Esophagus squamous epithelium (tissue), 5 donors: ENCODE measurements around the gene ACSL4. TPM values are rescaled to one million over a fixed set of nuclear protein-coding genes. Genes with fewer than 3 reads are reported as not detected.

Experiments
- DNase-seq: peaks from one replicate; lab custom pipeline; 2025; lab: John Stamatoyannopoulos, UW
- H3K27ac ChIP-seq, 4 donors: fragments of 200-600 bp; sonication (generic); one replicate each; pipeline ENCODE4 v1.5.1; 2016 to 2019; ENCODE audit warnings: mild to moderate bottlenecking in 1 of 4
- H3K27me3 ChIP-seq, 4 donors: fragments of 200-600 bp; sonication (generic); 1 replicate in 3 of 4; 2 replicates in 1 of 4; pipeline versions ENCODE4 v1.5.1 to v1.6.0; 2017 to 2021; ENCODE audit warnings: antibody characterized with exemption in 1 of 4
- H3K36me3 ChIP-seq, 3 donors: fragments of 200-600 bp; sonication (generic); one replicate each; pipeline ENCODE4 v1.5.1; 2016 to 2019
- H3K4me1 ChIP-seq, 3 donors: fragments of 200-600 bp; sonication (generic); one replicate each; pipeline ENCODE4 v1.5.1; 2017 to 2019
- H3K4me3 ChIP-seq, 4 donors: fragments of 200-600 bp; sonication (generic); 1 replicate in 3 of 4; 2 replicates in 1 of 4; pipeline ENCODE4 v1.5.1; 2016 to 2019; ENCODE audit warnings: mild to moderate bottlenecking in 2 of 4, moderate library complexity in 1 of 4
- H3K9me3 ChIP-seq, 3 donors: fragments of 200-600 bp; sonication (generic); one replicate each; pipeline ENCODE4 v1.5.1; 2016 to 2019
- CTCF ChIP-seq, 6 experiments: fragments of 450-650 bp in 4 of 6; fragments of 200-600 bp in 2 of 6; sonication (generic) in 2 of 6; IDR thresholded peaks; one replicate each; pipeline ENCODE4 v1.5.1; 2016 to 2019; ENCODE audit warnings: antibody characterized with exemption in 6 of 6, mild to moderate bottlenecking in 4 of 6, moderate library complexity in 4 of 6
- POLR2A ChIP-seq, 4 donors: fragments of 450-650 bp; IDR thresholded peaks; one replicate each; pipeline ENCODE4 v1.6.1; 2017; ENCODE audit warnings: antibody characterized with exemption in 4 of 4, mild to moderate bottlenecking in 4 of 4, moderate library complexity in 3 of 4
- WGBS, 2 donors: methylation state at CpG; one replicate each; pipeline ENCODE4 v1.1.5; 2018; 5-methylcytosine and 5-hydroxymethylcytosine counted together
- intact Hi-C: fragments of 100-400 bp; cut with DNase I; formaldehyde crosslinking; loops from one replicate; pipeline ENCODE4 v1.15.0; 2022
- total RNA-seq, 4 donors: library from RNA; depleted of rRNA; stranded (reverse); fragments of >200 nt; gene quantifications; one replicate each; pipeline ENCODE4 v1.1.0, GENCODE V29; 2016
- donor health status: DM: yes; HTN: yes; CAD: no.

ACSL4 gene
- total RNA-seq, 4 donors from 2014 or later: 11.6 to 48.1 (median 33.4) TPM

GRCh38 chrX:109774706-109775105, 41.6 kb upstream of the ACSL4 start:
- TF ChIP-seq POLR2A (IDR thresholded peaks at IDR 0.05) (no peak), CTCF (IDR thresholded peaks at IDR 0.05) (no peak)
- no peak for DNase-seq
- Histone ChIP-seq H3K9me3 (no peaks in the 10 kb centered on the region), H3K4me1 (no peaks in the 10 kb centered on the region), H3K27ac (peak overlapping the region in 1 of 4 donors; percentile 11), H3K27me3 (no peaks in the 10 kb centered on the region), H3K36me3 (no peaks in the 10 kb centered on the region), H3K4me3 (no peak overlapping the region)
- intact Hi-C loops: no loop called here
- 47 to 52% methylated on average over 5 of the region's 5 CpGs for WGBS, 2 donors

GRCh38 chrX:109774136-109774535, 41.1 kb upstream of the ACSL4 start:
- 93% methylated on average over 1 of the region's 1 CpG; no CpG with 5 or more reads in 1 of the 2 donors for WGBS, 2 donors
- H3K9me3 ChIP-seq: no peaks in the 10 kb centered on the region
- intact Hi-C loops: no loop called here
- no peaks in the 10 kb centered on the region for H3K27me3 ChIP-seq
- H3K27ac ChIP-seq: peak overlapping the region in 2 of 4 donors; percentile 11 to 40
- no peak overlapping the region for H3K4me3 ChIP-seq
- DNase-seq: no peak
- TF ChIP-seq POLR2A (IDR thresholded peaks at IDR 0.05) (no peak), CTCF (IDR thresholded peaks at IDR 0.05) (no peak)
- no peaks in the 10 kb centered on the region for H3K4me1 ChIP-seq
- no peaks in the 10 kb centered on the region for H3K36me3 ChIP-seq

- intact Hi-C loops: no loop called here
- no peaks in the 10 kb centered on the region for H3K4me1 ChIP-seq
- TF ChIP-seq POLR2A (IDR thresholded peaks at IDR 0.05): no peak
- TF ChIP-seq CTCF (IDR thresholded peaks at IDR 0.05): no peak
- no peak for DNase-seq
- H3K4me3 ChIP-seq: no peak overlapping the region
- H3K27ac ChIP-seq: no peak overlapping the region
- H3K9me3 ChIP-seq: no peaks in the 10 kb centered on the region
- no peaks in the 10 kb centered on the region for H3K36me3 ChIP-seq
- WGBS, 2 donors: 79 to 100% methylated on average over 2 of the region's 2 CpGs
- no peaks in the 10 kb centered on the region for H3K27me3 ChIP-seq
Measured at GRCh38 chrX:109773374-109773773, 40.3 kb upstream of the ACSL4 start.

DNA sequence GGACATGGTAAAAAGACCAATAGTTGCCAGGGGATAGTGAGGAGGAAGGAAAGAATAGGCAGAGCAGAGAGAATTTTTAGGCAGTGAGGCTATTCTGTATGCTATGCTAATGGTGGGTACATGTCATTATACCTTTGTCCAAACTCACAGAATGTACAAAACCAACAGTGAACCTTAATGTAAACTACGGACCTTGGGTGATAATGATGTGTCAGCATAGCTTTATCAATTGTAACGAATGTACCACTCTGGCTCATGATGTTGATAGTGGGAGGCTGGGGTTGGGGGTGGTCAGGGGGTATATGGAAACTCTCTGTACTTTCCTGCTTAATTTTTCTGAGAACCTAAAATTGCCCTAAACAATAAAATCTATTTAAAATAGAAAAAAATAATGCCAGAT, 37.7 kb upstream of the ACSL4 start:
- H3K27ac ChIP-seq: no peak overlapping the region
- no peaks in the 10 kb centered on the region for H3K27me3 ChIP-seq
- DNase-seq: no peak
- intact Hi-C loops: no loop called here
- H3K9me3 ChIP-seq: no peaks in the 10 kb centered on the region
- H3K4me1 ChIP-seq: no peaks in the 10 kb centered on the region
- WGBS, 2 donors: 77 to 95% methylated on average over 2 of the region's 2 CpGs
- TF ChIP-seq CTCF (IDR thresholded peaks at IDR 0.05) (no peak), POLR2A (IDR thresholded peaks at IDR 0.05) (no peak)
- no peak overlapping the region for H3K4me3 ChIP-seq
- H3K36me3 ChIP-seq: no peaks in the 10 kb centered on the region

GRCh38 chrX:109760922-109761250, 27.8 kb upstream of the ACSL4 start:
- Histone ChIP-seq H3K27ac (no peak overlapping the region), H3K36me3 (no peaks in the 10 kb centered on the region), H3K4me3 (no peak overlapping the region), H3K27me3 (no peaks in the 10 kb centered on the region), H3K4me1 (no peaks in the 10 kb centered on the region), H3K9me3 (peaks cover 0 to under 1% (median 0%) of the 10 kb centered on the region in 3 donors)
- intact Hi-C loops: no loop called here
- no peak for TF ChIP-seq CTCF (IDR thresholded peaks at IDR 0.05)
- no peak for TF ChIP-seq POLR2A (IDR thresholded peaks at IDR 0.05)
- 37 to 70% methylated on average over 2 of the region's 2 CpGs for WGBS, 2 donors
- DNase-seq: no peak
